Measurements from ENCODE around the gene LGALS14. TPM values are rescaled to one million over a fixed set of nuclear protein-coding genes. Genes with fewer than 3 reads are reported as not detected.

The LGALS14 gene
- total RNA-seq, 1 donor from 2014 or later = not detected

DNA sequence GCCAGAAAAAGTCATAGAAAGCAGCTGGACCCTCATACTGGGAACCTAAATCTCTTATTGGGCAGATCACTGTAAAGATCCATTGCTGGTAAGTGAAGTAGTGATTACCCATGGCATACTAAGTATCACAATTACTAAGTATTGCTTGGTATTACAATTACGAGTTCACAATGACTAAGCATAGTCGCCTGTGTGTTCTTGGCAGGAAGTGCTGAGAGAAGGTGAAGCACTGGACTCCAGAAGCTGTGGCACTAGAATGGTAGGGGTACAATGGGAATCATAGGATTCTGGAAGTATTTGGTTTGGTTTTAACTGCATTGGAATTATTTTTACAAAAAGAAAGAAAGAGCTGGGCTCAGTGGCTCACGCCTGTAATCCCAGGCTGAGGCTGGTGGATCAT lies 28.3 kb upstream of the LGALS14 start:
- Mint-ChIP-seq H3K4me1 (ENCODE audit: low read depth, unreplicated experiment) (peaks cover 3% of the 10 kb centered on the region), H3K27ac (ENCODE audit: unreplicated experiment) (no peak overlapping the region), H3K27me3 (ENCODE audit: low read depth, unreplicated experiment) (peaks cover 49% of the 10 kb centered on the region), H3K9me3 (ENCODE audit: unreplicated experiment) (no peaks in the 10 kb centered on the region), H3K4me3 (ENCODE audit: unreplicated experiment) (no peak overlapping the region), H3K36me3 (ENCODE audit: low read depth, unreplicated experiment) (no peaks in the 10 kb centered on the region)
- TF ChIP-seq EZH2 (IDR thresholded peaks at IDR 0.05; ENCODE audit: insufficient read depth, low read length) = no peak
- TF ChIP-seq, protein P1, sequence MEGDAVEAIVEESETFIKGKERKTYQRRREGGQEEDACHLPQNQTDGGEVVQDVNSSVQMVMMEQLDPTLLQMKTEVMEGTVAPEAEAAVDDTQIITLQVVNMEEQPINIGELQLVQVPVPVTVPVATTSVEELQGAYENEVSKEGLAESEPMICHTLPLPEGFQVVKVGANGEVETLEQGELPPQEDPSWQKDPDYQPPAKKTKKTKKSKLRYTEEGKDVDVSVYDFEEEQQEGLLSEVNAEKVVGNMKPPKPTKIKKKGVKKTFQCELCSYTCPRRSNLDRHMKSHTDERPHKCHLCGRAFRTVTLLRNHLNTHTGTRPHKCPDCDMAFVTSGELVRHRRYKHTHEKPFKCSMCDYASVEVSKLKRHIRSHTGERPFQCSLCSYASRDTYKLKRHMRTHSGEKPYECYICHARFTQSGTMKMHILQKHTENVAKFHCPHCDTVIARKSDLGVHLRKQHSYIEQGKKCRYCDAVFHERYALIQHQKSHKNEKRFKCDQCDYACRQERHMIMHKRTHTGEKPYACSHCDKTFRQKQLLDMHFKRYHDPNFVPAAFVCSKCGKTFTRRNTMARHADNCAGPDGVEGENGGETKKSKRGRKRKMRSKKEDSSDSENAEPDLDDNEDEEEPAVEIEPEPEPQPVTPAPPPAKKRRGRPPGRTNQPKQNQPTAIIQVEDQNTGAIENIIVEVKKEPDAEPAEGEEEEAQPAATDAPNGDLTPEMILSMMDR (IDR thresholded peaks at IDR 0.05; ENCODE audit: insufficient read depth, low read depth, low read length) = no peak
- Histone ChIP-seq H3K36me3 (ENCODE audit: insufficient read depth, low read length) (no peaks in the 10 kb centered on the region), H3K4me2 (ENCODE audit: low read length) (no peak overlapping the region), H3K79me2 (ENCODE audit: insufficient read depth, low read length) (no peaks in the 10 kb centered on the region), H3K9ac (ENCODE audit: low read length) (no peak overlapping the region), H2AFZ (ENCODE audit: low read depth, low read length) (no peak overlapping the region), H3K27me3 (ENCODE audit: insufficient read depth, low read length) (no peaks in the 10 kb centered on the region), H3K4me3 (ENCODE audit: insufficient read depth, low read depth, low read length) (no peak overlapping the region), H3K27ac (ENCODE audit: low read depth, low read length) (no peak overlapping the region), H4K20me1 (ENCODE audit: insufficient read depth, low read length) (no peaks in the 10 kb centered on the region), H3K4me1 (ENCODE audit: insufficient read depth, low read length) (no peaks in the 10 kb centered on the region), H3K9me3 (ENCODE audit: insufficient read depth, low read depth, low read length) (no peaks in the 10 kb centered on the region)
- no peak for FAIRE-seq
- DNase-seq (ENCODE audit: low read depth) = no peak

DNA sequence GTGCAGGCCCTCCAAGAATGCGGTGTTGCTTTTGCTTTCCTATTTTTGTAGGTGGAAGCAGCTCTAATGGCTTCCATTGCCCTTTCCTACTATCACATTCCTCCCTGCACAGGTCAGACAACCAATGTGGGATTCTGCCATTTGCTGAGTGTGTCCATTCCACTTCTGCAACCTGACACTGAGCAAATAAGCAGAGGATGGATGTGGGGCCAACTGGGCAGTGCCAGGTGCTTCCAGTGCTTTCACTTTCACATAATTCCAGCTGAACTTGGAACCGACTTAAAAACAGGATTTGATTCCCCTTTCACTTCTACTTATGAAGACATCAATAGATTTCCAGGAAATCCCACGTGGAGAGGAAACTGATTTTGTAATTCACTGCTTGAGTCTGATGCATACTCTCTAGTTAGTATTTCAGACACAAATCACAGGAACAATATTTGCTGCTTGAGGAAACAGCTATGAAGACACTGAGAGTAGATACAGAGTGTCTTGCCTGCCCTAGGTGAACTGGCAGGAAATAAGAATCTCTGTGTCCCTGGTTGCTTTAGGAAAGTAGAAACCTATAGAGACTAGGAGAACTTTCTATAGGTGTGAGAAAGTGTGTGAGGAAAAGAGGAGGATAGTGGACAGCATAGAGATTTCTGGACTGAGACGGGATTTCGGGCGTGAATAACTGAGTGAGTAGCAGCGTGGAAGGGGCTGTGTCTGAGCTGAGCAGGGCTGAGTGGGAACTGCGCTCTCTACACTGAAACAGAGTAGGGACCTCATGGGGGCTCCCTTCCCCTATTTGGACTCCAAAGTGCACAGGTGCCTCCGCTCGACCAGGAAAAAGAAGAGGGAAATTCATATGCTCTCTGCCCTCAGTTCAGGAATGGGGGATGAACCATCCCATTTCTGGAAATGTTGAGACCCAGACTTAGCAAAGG lies 26.1 kb upstream of the LGALS14 start:
- DNase-seq (ENCODE audit: low read depth) = no peak
- no peak overlapping the region for H3K27ac ChIP-seq (ENCODE audit: low read depth, low read length)
- no peaks in the 10 kb centered on the region for H3K9me3 ChIP-seq (ENCODE audit: insufficient read depth, low read depth, low read length)

More for the DNA sequence above, 26.1 kb upstream of the LGALS14 start:
- H3K4me1 Mint-ChIP-seq (ENCODE audit: low read depth, unreplicated experiment) = peaks cover 3% of the 10 kb centered on the region
- no peaks in the 10 kb centered on the region for H3K9me3 Mint-ChIP-seq (ENCODE audit: unreplicated experiment)
- H3K27ac Mint-ChIP-seq (ENCODE audit: unreplicated experiment) = no peak overlapping the region
- Histone ChIP-seq H3K4me1 (ENCODE audit: insufficient read depth, low read length) (no peaks in the 10 kb centered on the region), H3K9ac (ENCODE audit: low read length) (no peak overlapping the region), H2AFZ (ENCODE audit: low read depth, low read length) (no peak overlapping the region), H3K4me3 (ENCODE audit: insufficient read depth, low read depth, low read length) (no peak overlapping the region), H3K79me2 (ENCODE audit: insufficient read depth, low read length) (no peaks in the 10 kb centered on the region), H4K20me1 (ENCODE audit: insufficient read depth, low read length) (no peaks in the 10 kb centered on the region), H3K36me3 (ENCODE audit: insufficient read depth, low read length) (no peaks in the 10 kb centered on the region), H3K27me3 (ENCODE audit: insufficient read depth, low read length) (no peaks in the 10 kb centered on the region), H3K4me2 (ENCODE audit: low read length) (no peak overlapping the region)
- peaks cover 48% of the 10 kb centered on the region for H3K27me3 Mint-ChIP-seq (ENCODE audit: low read depth, unreplicated experiment)
- H3K4me3 Mint-ChIP-seq (ENCODE audit: unreplicated experiment) = peak overlapping the region; percentile 11
- TF ChIP-seq, protein P1 (IDR thresholded peaks at IDR 0.05; ENCODE audit: insufficient read depth, low read depth, low read length) = no peak
- TF ChIP-seq EZH2 (IDR thresholded peaks at IDR 0.05; ENCODE audit: insufficient read depth, low read length) = no peak
- H3K36me3 Mint-ChIP-seq (ENCODE audit: low read depth, unreplicated experiment) = no peaks in the 10 kb centered on the region
- FAIRE-seq = no peak
